ENCODE data around the gene FLT3.

- no peak for TF ChIP-seq CTCF (IDR thresholded peaks at IDR 0.05)
- TF ChIP-seq POLR2AphosphoS5 (IDR thresholded peaks at IDR 0.05) = no peak
- no peak for TF ChIP-seq POLR2A (IDR thresholded peaks at IDR 0.05)
These were observed 68.5 kb downstream of the FLT3 start for GRCh38 chr13:28031896-28032288.
